ENCODE results near the gene PDS5B. TPM values are rescaled to one million over a fixed set of nuclear protein-coding genes. Genes with fewer than 3 reads are reported as not detected.
A peak's percentile ranks its signal among the peaks of the same experiment; 100 is the strongest.

Gene PDS5B
- total RNA-seq, 2 experiments from 2014 or later, result 39.8 to 40.6 TPM

DNA sequence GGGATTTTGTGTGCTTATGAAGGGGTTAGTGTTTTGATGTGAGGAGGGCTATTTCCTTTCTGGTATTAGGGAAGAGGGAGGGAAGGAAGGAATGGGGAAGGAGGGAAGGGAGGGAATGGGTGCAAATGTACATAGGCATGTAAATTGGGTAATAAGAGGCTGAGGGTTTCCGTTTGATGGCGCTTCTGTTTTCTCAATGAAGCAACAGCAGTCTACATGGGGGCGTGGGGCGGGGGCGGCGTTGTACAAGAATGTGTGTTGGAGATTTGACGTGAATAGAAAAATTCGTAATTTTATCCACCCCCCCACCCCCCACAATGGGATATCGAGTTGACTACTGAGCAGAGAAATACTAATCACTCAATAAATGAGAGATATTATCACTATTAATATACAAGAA is 52.5 kb downstream of the PDS5B start:
- Histone ChIP-seq H3K36me3 (ENCODE audit: insufficient read depth, low read length) (no peaks in the 10 kb centered on the region), H3K27ac (ENCODE audit: low read depth in 1 of 2, low read length in 2 of 2) (no peak overlapping the region), H3K4me1 (ENCODE audit: insufficient read depth, low read length) (no peaks in the 10 kb centered on the region), H3K9me3 (ENCODE audit: control insufficient read depth in 1 of 2, insufficient read depth in 1 of 2, low read length in 2 of 2) (no peaks in the 10 kb centered on the region), H3K27me3 (ENCODE audit: control insufficient read depth in 1 of 2, insufficient read depth in 2 of 2, low read length in 2 of 2) (no peaks in the 10 kb centered on the region), H3K4me3 (ENCODE audit: low read length) (no peak overlapping the region)
- ChIA-PET POLR2A (no interaction called here), CTCF (interaction anchor here (8.4 kb wide), 1 partner anchor 52 kb away, joined by 111 read pairs; the partner anchor contains the start of gene PDS5B)
- intact Hi-C loops (cut with DNase I, micrococcal nuclease), result loop anchor here (1.0 to 10.0 kb wide), 3 partner anchors 52 to 254 kb away; partner anchors contain the start of genes PDS5B (in 2 of the 2) and N4BP2L2 (in 1 of the 2)
- Mint-ChIP-seq H3K27ac (no peak overlapping the region), H3K4me1 (ENCODE audit: low read depth) (peaks cover 32% of the 10 kb centered on the region), H3K9me3 (no peaks in the 10 kb centered on the region), H3K4me3 (no peak overlapping the region), H3K27me3 (no peaks in the 10 kb centered on the region), H3K36me3 (ENCODE audit: low read depth) (no peaks in the 10 kb centered on the region)
- no peak for DNase-seq
- ATAC-seq (ENCODE audit: poor library complexity), result no peak
- TF ChIP-seq, protein P1, sequence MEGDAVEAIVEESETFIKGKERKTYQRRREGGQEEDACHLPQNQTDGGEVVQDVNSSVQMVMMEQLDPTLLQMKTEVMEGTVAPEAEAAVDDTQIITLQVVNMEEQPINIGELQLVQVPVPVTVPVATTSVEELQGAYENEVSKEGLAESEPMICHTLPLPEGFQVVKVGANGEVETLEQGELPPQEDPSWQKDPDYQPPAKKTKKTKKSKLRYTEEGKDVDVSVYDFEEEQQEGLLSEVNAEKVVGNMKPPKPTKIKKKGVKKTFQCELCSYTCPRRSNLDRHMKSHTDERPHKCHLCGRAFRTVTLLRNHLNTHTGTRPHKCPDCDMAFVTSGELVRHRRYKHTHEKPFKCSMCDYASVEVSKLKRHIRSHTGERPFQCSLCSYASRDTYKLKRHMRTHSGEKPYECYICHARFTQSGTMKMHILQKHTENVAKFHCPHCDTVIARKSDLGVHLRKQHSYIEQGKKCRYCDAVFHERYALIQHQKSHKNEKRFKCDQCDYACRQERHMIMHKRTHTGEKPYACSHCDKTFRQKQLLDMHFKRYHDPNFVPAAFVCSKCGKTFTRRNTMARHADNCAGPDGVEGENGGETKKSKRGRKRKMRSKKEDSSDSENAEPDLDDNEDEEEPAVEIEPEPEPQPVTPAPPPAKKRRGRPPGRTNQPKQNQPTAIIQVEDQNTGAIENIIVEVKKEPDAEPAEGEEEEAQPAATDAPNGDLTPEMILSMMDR (IDR thresholded peaks at IDR 0.05), result no peak

DNA sequence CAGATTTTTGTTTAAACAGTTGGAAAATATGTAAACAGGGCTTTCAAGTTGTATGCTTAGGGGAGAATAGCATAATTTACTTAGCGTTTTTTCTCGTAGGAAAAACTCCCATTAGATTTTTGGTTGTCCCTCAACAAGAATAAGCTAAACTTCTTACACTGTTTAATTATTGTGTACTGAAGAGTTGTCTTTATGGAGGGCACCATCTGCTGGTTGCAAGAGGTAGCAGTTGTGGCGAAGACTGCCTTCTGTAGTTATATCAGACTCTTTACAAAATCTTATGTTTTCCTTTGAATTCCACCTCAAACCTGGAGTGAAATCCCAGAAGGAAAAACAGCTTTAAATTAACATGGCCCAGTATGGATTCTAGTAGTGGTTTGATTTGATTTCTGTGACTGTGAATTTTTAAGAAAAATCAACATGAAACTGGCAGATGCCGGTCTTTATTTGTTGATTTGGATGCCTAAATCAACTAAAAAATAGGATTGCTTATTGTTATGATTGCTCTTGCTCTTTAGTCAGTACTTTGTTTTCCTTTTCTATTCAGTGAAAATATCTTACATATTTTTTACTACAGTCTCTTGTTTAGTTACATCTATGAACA is 53.4 kb downstream of the PDS5B start:
- H3K4me1 Mint-ChIP-seq (ENCODE audit: low read depth), result peaks cover 35% of the 10 kb centered on the region
- H3K9me3 ChIP-seq (ENCODE audit: control insufficient read depth in 1 of 2, insufficient read depth in 1 of 2, low read length in 2 of 2), result no peaks in the 10 kb centered on the region
- ATAC-seq (ENCODE audit: poor library complexity) (peak; percentile 98), DNase-seq (peak; percentile 22 to 82 (median 36))
- no peaks in the 10 kb centered on the region for H3K36me3 ChIP-seq (ENCODE audit: insufficient read depth, low read length)
- H3K4me3 Mint-ChIP-seq, result no peak overlapping the region
- H3K27me3 ChIP-seq (ENCODE audit: control insufficient read depth in 1 of 2, insufficient read depth in 2 of 2, low read length in 2 of 2), result no peaks in the 10 kb centered on the region
- no peak overlapping the region for H3K4me3 ChIP-seq (ENCODE audit: low read length)
- no peaks in the 10 kb centered on the region for H3K9me3 Mint-ChIP-seq
- no peaks in the 10 kb centered on the region for H3K4me1 ChIP-seq (ENCODE audit: insufficient read depth, low read length)
- ChIA-PET POLR2A (interaction anchor here (0.8 to 1.2 kb wide), 4 partner anchors 49 to 211 kb away, joined by 3 to 7 read pairs (median 6); partner anchors contain the start of genes N4BP2L1 and PDS5B), CTCF (interaction anchor here (0.6 to 8.4 kb wide), 19 partner anchors 9 to 904 kb away, joined by 3 to 111 read pairs (median 4); partner anchors contain the start of genes N4BP2L2 and PDS5B)
- no peaks in the 10 kb centered on the region for H3K27me3 Mint-ChIP-seq
- H3K36me3 Mint-ChIP-seq (ENCODE audit: low read depth), result no peaks in the 10 kb centered on the region
- intact Hi-C loops (cut with DNase I, micrococcal nuclease), result loop anchor here (1.0 to 10.0 kb wide), 3 partner anchors 53 to 255 kb away; partner anchors contain the start of genes PDS5B (in 2 of the 2) and N4BP2L2 (in 1 of the 2)
- TF ChIP-seq, protein P1 (IDR thresholded peaks at IDR 0.05), result peak; percentile 88
- no peak overlapping the region for H3K27ac ChIP-seq (ENCODE audit: low read depth in 1 of 2, low read length in 2 of 2)
- no peak overlapping the region for H3K27ac Mint-ChIP-seq

DNA sequence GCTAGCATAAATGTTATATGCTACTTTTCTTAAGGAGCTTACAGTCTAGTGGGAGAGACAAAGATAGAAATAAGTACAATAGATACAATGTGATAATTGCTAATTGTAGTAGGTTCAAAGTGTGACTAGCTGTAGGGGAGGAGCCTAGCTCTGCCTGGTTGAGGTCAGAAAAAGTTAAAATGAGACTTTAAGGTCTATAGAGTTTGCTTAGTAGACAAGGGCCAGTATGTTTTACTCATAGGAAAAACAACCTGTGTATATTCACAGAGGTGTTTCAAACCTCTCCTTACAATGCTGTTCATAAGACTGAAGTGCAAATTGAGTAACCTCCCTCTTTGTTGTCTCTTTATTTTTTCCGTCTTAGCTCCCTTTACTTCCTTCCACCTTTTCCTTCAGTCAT is 56.1 kb downstream of the PDS5B start:
- ATAC-seq (ENCODE audit: poor library complexity) (no peak), DNase-seq (no peak)
- Mint-ChIP-seq H3K27me3 (no peaks in the 10 kb centered on the region), H3K27ac (no peak overlapping the region), H3K4me3 (no peak overlapping the region), H3K36me3 (ENCODE audit: low read depth) (no peaks in the 10 kb centered on the region), H3K9me3 (no peaks in the 10 kb centered on the region), H3K4me1 (ENCODE audit: low read depth) (peaks cover 61% of the 10 kb centered on the region)
- Histone ChIP-seq H3K27ac (ENCODE audit: low read depth in 1 of 2, low read length in 2 of 2) (no peak overlapping the region), H3K36me3 (ENCODE audit: insufficient read depth, low read length) (no peaks in the 10 kb centered on the region), H3K4me3 (ENCODE audit: low read length) (no peak overlapping the region), H3K4me1 (ENCODE audit: insufficient read depth, low read length) (peaks cover 8% of the 10 kb centered on the region), H3K27me3 (ENCODE audit: control insufficient read depth in 1 of 2, insufficient read depth in 2 of 2, low read length in 2 of 2) (no peaks in the 10 kb centered on the region), H3K9me3 (ENCODE audit: control insufficient read depth in 1 of 2, insufficient read depth in 1 of 2, low read length in 2 of 2) (no peaks in the 10 kb centered on the region)
- POLR2A ChIA-PET, result interaction anchor here (0.8 to 1.6 kb wide), 3 partner anchors 56 to 1176 kb away, joined by 3 to 4 read pairs (median 3); partner anchors contain the start of genes PDS5B and RFC3
- CTCF ChIA-PET, result interaction anchor here (0.9 to 8.4 kb wide), 6 partner anchors 8 to 62 kb away, joined by 3 to 111 read pairs (median 4); partner anchors contain the start of gene PDS5B
- TF ChIP-seq, protein P1 (IDR thresholded peaks at IDR 0.05), result no peak
- intact Hi-C loops (cut with DNase I, micrococcal nuclease), result no loop called here

Data from CD4-positive, alpha-beta T cell (primary cell).